Transverse colon (tissue), 4 donors: ENCODE data around the gene RRBP1. TPM values are rescaled to one million over a fixed set of nuclear protein-coding genes. Genes with fewer than 3 reads are reported as not detected.
A peak's percentile ranks its signal among the peaks of the same experiment; 100 is the strongest.

Experiments
- DNase-seq: peaks from one replicate; pipeline ENCODE4 v3.0.0-alpha.2; 2019
- H3K27ac ChIP-seq, 4 donors: fragments of 200-600 bp; sonication (generic); 2 replicates each; pipeline ENCODE4 v1.5.1; 2016 to 2018; ENCODE audit warnings: inconsistent platforms in 4 of 4
- H3K27me3 ChIP-seq: fragments of 200-600 bp; sonication (generic); 2 replicates; pipeline ENCODE4 v1.5.1; 2017; ENCODE audit warnings: inconsistent platforms
- H3K36me3 ChIP-seq, 4 donors: fragments of 200-600 bp; sonication (generic); 2 replicates each; pipeline ENCODE4 v1.5.1; 2017 to 2019; ENCODE audit warnings: inconsistent platforms in 4 of 4
- H3K4me1 ChIP-seq, 4 donors: fragments of 200-600 bp; sonication (generic); 2 replicates each; pipeline ENCODE4 v1.5.1; 2017 to 2020; ENCODE audit warnings: inconsistent platforms in 4 of 4
- H3K4me3 ChIP-seq, 4 donors: fragments of 200-600 bp; sonication (generic); 1 replicate in 1 of 4; 2 replicates in 3 of 4; pipeline versions ENCODE4 v1.5.1 to v1.6.1; 2017 to 2019; ENCODE audit warnings: inconsistent platforms in 4 of 4
- H3K9me3 ChIP-seq, 2 donors: fragments of 200-600 bp; sonication (generic); 2 replicates each; pipeline ENCODE4 v1.5.1; 2017 to 2019; ENCODE audit warnings: inconsistent platforms in 2 of 2
- EP300 ChIP-seq: sonication (generic); formaldehyde crosslinking; IDR thresholded peaks from one replicate; pipeline ENCODE4 v1.6.1; 2017; ENCODE audit warnings: antibody characterized with exemption, low read depth
- POLR2A ChIP-seq: fragments of 450-650 bp; IDR thresholded peaks from one replicate; pipeline ENCODE4 v1.6.1; 2016; ENCODE audit warnings: antibody characterized with exemption, mild to moderate bottlenecking, moderate library complexity
- POLR2AphosphoS5 ChIP-seq, 3 donors: sonication (generic); formaldehyde crosslinking; IDR thresholded peaks; one replicate each; pipeline ENCODE4 v1.6.1; 2016; ENCODE audit warnings: antibody characterized with exemption in 3 of 3
- WGBS, 2 donors: methylation state at CpG; one replicate each; pipeline ENCODE4 v1.1.5; 2018; ENCODE audit warnings: low coverage in 1 of 2; 5-methylcytosine and 5-hydroxymethylcytosine counted together
- in situ Hi-C, 4 donors: fragments of 200-750 bp; cut with MboI; loops; one replicate each; pipeline versions ENCODE4 v1.15.0 to v1.15.1; 2017; ENCODE audit warnings: low sequenced_read_pairs in 3 of 4, low pct_ligation_motif_present in 1 of 4, low pct_unique_long_range_greater_than_20kb in 1 of 4
- intact Hi-C: fragments of 100-400 bp; cut with DNase I; formaldehyde crosslinking; loops from one replicate; pipeline ENCODE4 v1.15.1; 2023; ENCODE audit warnings: low total_unique reads
- total RNA-seq, 4 donors: library from RNA; depleted of rRNA; stranded (reverse); fragments of >200 nt; gene quantifications; one replicate each; pipeline ENCODE4 v1.1.0, GENCODE V29; 2016
- TF ChIP-seq, protein P1 (sequence below), 5 experiments: fragments of 200-600 bp in 3 of 5; fragments of 450-650 bp in 2 of 5; sonication (generic) in 3 of 5; IDR thresholded peaks; 1 replicate in 2 of 5; 2 replicates in 3 of 5; pipeline ENCODE4 v1.5.1; 2016 to 2017; ENCODE audit warnings: antibody characterized with exemption in 5 of 5, inconsistent platforms in 3 of 5, mild to moderate bottlenecking in 2 of 5, moderate library complexity in 1 of 5

RRBP1 gene
- total RNA-seq, 4 donors from 2014 or later = 219 to 403 (median 288) TPM

DNA sequence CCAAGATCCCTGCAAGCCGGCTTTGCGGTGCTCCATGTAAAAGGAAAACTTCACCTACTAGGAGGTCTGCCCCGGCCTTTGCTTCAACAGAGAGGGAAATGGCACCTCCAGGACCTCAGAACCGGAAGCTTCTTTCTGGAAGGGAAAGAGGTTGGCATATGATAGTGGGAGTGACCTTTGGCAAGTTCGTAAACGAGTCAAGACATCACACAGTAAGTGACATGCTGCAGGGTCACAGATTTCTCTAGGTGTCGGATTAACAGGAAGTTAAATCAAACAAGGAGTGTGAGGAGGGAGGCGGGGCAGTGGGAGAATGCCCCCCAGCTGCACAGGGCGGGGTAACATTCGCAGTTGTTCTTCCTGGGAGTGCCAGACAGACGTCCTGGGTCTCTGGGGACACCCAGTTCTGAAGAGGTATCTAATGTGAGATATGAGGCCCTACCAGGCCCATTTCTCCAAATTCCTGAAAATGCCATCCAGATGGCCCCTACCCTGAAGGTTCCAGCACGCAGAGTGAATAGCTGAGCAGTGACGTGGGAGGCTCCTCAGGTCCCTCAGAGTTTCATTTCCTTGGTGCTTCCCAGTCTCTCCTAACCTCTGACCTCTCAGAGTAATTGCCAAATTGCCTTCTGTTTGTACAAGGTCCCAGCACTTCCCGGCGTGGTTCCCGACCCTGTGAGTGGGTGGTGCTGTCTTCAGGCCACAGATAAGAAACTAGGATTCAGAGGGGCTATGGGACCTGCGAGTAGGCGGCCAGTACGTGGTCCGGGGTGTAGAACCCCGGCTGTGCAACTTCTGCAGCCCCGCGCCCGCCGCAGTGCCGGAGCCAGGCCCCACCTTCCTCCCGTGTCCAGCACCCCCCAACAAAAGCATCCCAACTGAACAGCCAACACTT is 1.9 kb downstream of the RRBP1 start:
- H3K27me3 ChIP-seq = no peaks in the 10 kb centered on the region
- intact Hi-C loops = loop anchor here (5.0 kb wide), 1 partner anchor 217 kb away; no protein-coding TSS in a partner anchor
- H3K4me1 ChIP-seq = peaks cover 11 to 57% (median 50%) of the 10 kb centered on the region in 4 donors
- TF ChIP-seq EP300 = no peak
- TF ChIP-seq POLR2AphosphoS5 (IDR thresholded peaks at IDR 0.05) = peak in 2 of 3 donors; percentile 43 to 72
- TF ChIP-seq POLR2A = no peak
- in situ Hi-C loops = loop anchor here in 3 of 4 donors (10.0 to 25.0 kb wide), 3 partner anchors 207 to 225 kb away; no protein-coding TSS in a partner anchor
- H3K36me3 ChIP-seq = no peaks in the 10 kb centered on the region
- no peaks in the 10 kb centered on the region for H3K9me3 ChIP-seq
- peak overlapping the region; percentile 83 to 92 (median 87) for H3K4me3 ChIP-seq
- peak; percentile 75 for DNase-seq
- 19 to 28% methylated on average over 5 to 27 of the region's 27 CpGs for WGBS, 2 donors
- H3K27ac ChIP-seq = peak overlapping the region; percentile 97 to 99 (median 99)

DNA sequence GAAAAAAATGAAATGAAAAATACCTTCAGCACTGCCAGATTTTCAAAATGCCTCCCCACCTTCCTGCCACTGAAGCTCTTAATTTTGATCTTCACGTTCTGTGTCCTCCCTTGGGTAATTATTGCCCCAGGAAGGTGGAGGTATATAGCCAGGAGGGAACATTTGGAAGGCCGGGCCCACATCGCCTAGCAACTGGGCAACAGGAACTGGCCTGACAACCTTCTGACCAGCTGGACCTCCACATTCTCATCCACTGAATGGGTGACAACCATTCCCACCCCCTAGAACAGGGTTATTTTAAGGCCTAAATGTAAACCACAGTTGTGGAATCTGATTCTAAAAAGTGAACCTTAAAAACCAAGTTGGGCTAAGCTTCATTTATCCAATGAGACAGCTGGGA is 3.2 kb downstream of the RRBP1 start:
- Histone ChIP-seq H3K4me3 (no peak overlapping the region), H3K9me3 (no peaks in the 10 kb centered on the region), H3K27ac (peak overlapping the region in 2 of 4 donors; percentile 99), H3K4me1 (peaks cover 11 to 53% (median 48%) of the 10 kb centered on the region in 4 donors), H3K27me3 (no peaks in the 10 kb centered on the region), H3K36me3 (no peaks in the 10 kb centered on the region)
- TF ChIP-seq, protein P1, sequence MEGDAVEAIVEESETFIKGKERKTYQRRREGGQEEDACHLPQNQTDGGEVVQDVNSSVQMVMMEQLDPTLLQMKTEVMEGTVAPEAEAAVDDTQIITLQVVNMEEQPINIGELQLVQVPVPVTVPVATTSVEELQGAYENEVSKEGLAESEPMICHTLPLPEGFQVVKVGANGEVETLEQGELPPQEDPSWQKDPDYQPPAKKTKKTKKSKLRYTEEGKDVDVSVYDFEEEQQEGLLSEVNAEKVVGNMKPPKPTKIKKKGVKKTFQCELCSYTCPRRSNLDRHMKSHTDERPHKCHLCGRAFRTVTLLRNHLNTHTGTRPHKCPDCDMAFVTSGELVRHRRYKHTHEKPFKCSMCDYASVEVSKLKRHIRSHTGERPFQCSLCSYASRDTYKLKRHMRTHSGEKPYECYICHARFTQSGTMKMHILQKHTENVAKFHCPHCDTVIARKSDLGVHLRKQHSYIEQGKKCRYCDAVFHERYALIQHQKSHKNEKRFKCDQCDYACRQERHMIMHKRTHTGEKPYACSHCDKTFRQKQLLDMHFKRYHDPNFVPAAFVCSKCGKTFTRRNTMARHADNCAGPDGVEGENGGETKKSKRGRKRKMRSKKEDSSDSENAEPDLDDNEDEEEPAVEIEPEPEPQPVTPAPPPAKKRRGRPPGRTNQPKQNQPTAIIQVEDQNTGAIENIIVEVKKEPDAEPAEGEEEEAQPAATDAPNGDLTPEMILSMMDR (IDR thresholded peaks at IDR 0.05) = no peak
- TF ChIP-seq EP300 = no peak
- no peak for DNase-seq
- intact Hi-C loops = no loop called here
- WGBS, 2 donors = 49 to 60% methylated on average over 3 of the region's 3 CpGs
- in situ Hi-C loops = loop anchor here in 2 of 4 donors (10.0 to 25.0 kb wide), 2 partner anchors 208 to 216 kb away; no protein-coding TSS in a partner anchor

DNA sequence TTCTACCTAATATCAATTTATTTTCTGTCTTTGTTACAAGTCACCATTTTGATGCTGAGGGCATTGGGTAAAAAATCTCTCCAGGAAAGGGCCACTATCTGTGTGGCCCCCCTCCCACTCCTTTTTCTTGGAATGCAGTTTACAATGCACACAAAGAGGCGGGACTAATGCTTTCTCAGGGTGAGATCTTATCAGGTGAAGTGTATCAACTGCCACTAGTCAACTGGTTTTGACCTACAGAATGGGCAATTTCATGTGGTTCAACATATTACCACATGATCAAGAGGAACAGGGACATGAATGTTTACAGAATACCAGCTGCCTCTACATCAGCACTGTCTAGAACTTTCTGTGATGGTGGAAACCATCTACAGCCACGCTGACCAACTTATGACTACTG is 3.7 kb downstream of the RRBP1 start:
- no peak for DNase-seq
- intact Hi-C loops = no loop called here
- no peak for TF ChIP-seq EP300
- TF ChIP-seq POLR2AphosphoS5 (IDR thresholded peaks at IDR 0.05) = peak in 1 of 3 donors; percentile 6
- Histone ChIP-seq H3K4me1 (peaks cover 11 to 53% (median 44%) of the 10 kb centered on the region in 4 donors), H3K9me3 (no peaks in the 10 kb centered on the region), H3K27ac (peak overlapping the region in 1 of 4 donors; percentile 99), H3K4me3 (no peak overlapping the region), H3K36me3 (no peaks in the 10 kb centered on the region), H3K27me3 (no peaks in the 10 kb centered on the region)
- in situ Hi-C loops = loop anchor here in 2 of 4 donors (10.0 to 25.0 kb wide), 2 partner anchors 209 to 217 kb away; no protein-coding TSS in a partner anchor
- WGBS, 2 donors = 70% methylated on average over 2 of the region's 2 CpGs; no CpG with 5 or more reads in 1 of the 2 donors

DNA sequence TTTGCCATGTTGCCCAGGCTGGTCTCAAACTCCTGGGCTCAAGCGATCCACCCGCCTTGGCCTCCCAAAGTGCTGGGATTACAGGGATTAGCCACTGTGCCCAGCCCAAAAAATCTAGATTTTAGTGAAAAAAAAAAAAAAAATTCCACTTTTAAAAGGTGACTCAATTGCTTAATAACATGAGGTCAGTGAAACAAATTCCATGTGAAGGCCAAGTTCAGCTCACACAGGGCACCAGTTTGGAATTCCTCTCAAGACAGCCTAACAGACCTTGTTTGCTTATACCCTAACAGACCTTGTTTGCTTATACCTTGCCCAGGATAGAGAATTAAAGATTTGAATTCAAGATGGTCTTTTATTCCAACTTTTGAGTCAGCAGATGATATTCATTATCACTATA is 5.1 kb downstream of the RRBP1 start:
- Histone ChIP-seq H3K9me3 (no peaks in the 10 kb centered on the region), H3K4me3 (no peak overlapping the region), H3K36me3 (no peaks in the 10 kb centered on the region), H3K4me1 (peaks cover 11 to 55% (median 40%) of the 10 kb centered on the region in 4 donors), H3K27me3 (no peaks in the 10 kb centered on the region), H3K27ac (no peak overlapping the region)
- in situ Hi-C loops (loop anchor here in 2 of 4 donors (10.0 to 25.0 kb wide), 2 partner anchors 210 to 218 kb away; no protein-coding TSS in a partner anchor), intact Hi-C loops (no loop called here)
- 89 to 100% methylated on average over 2 of the region's 2 CpGs for WGBS, 2 donors
- DNase-seq = no peak
- TF ChIP-seq, protein P1 (IDR thresholded peaks at IDR 0.05) = no peak
- TF ChIP-seq EP300 (no peak), POLR2AphosphoS5 (IDR thresholded peaks at IDR 0.05) (no peak), POLR2A (no peak)

DNA sequence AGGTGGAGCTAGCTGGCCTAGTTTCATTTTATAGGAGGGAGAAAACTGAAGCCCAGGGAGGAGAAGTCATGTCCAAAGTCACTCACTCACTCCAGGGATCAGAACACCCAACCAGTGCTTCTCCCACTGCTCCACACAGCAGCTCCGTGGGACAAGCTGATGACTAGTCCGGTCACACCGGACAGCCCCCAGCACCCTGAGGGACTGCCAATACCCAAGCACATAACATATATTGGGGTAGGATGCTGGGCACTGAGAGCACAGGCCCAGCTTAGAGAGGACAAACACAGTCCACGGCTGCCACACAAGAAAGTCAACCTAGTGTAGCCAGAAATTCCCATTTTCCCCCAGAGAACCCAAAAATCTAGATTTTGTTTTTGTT is 5.7 kb downstream of the RRBP1 start:
- Histone ChIP-seq H3K4me3 (no peak overlapping the region), H3K36me3 (no peaks in the 10 kb centered on the region), H3K27me3 (no peaks in the 10 kb centered on the region), H3K27ac (no peak overlapping the region), H3K9me3 (no peaks in the 10 kb centered on the region), H3K4me1 (peaks cover 11 to 60% (median 40%) of the 10 kb centered on the region in 4 donors)
- in situ Hi-C loops = loop anchor here in 2 of 4 donors (10.0 to 25.0 kb wide), 2 partner anchors 211 to 218 kb away; no protein-coding TSS in a partner anchor
- DNase-seq = no peak
- intact Hi-C loops = no loop called here
- TF ChIP-seq EP300 (no peak), POLR2A (no peak)
- 85% methylated on average over 4 of the region's 4 CpGs; no CpG with 5 or more reads in 1 of the 2 donors for WGBS, 2 donors
